ENCODE measurements around the gene WDR59. TPM values are rescaled to one million over a fixed set of nuclear protein-coding genes. Genes with fewer than 3 reads are reported as not detected.
"Not testable (repeated sequence)": the region's sequence is repeated elsewhere in the genome, so short reads cannot be mapped to it uniquely, and the experiment has no call there.

Gene WDR59
- total RNA-seq, 1 donor from 2014 or later, result 16.3 TPM

DNA sequence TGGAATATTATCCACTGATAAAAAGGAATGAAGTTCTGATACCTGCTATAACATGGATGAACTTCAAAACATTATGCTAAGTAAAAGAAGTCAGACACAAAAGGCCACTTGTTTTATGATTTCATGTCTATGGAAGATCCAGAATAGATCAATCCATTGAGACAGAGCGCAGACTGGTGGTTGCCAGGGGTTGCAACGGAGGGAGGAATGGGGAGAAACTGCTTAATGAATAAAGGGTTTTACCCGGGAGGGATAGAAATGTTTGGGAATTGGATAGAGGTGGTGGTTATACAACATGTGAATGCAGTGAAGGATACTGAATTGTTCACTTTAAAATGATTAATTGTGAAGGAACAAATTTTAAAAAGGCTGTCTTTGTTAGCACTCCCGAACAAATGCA is 30.2 kb downstream of the WDR59 start:
- DNase-seq, result no peak

DNA sequence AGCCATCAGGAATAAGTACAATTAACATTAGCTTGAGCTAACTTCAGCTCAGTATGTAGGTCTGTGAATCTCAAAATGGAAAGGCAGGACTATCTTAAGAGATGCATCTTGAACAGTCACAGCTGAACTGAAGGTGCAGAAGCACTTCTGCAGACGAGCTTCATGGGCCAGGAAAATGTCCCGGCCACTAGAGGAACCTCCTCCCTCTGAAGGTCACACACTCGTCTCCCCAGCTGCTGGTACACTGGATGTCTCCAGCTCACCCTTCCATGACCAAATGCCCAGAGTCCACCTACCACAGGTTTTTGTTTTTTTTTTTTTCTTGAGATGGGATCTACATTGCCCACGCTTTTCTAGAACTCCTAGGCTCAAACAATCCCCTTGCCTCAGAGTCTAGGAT is 33.2 kb downstream of the WDR59 start:
- no peak for DNase-seq

DNA sequence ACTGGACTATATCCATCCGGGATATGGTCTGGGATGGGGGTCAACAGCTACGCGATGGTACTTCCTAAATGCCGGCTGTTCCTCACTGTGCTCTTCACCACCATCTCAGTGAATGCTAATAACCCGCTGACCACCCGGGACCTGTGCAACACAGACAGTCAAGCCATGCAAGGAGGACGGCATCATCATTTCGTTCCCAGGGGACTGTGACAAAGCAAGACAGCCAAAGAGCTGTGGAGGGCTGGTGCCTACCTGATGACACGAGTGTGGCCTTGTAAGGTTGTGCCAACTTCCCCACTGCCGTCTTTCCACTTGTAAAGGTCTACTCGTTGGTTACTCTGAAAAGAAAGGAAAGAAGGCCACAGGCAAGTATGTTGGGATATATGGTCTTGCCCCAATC is 33.7 kb downstream of the WDR59 start:
- DNase-seq, result no peak

DNA sequence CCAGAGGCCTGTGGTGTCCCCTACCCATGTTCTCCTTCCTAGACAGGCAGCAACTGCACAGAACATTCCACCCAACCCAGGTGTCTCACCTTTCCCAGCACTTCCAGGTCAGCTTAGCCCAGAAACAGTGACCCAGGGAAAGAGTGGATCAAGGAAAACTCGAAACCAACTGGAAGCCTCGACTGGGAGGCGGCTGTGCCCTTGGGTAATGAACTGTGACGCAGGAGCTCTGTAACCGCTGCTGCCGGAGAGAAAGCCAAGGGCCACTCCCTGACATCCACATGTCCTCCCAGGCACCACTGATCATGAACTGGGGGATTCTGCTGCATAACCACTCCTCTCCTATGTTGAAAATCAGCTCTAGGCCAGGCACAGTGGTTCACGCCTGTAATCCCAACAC is 34.4 kb downstream of the WDR59 start:
- no peak for DNase-seq

DNA sequence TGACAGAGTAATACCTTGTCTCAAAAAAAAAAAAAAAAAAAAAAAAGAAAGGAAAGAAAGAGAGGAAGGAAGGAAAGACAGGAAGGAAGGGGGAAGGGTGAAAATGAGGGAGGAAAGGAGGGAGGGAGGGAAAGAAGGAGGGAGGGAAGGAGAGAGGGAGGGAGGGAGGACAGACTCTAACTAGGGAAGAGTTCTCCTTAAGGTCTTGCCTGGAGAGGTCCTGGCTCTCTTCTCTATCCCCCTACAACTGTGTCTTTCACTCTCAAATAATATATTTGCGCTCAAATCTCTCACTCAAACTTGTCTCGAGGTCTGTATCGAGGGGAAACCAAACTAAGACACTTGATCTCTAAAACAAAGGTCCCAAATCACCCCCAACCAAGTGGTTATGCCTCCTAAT is 35.6 kb downstream of the WDR59 start:
- no peak for DNase-seq

DNA sequence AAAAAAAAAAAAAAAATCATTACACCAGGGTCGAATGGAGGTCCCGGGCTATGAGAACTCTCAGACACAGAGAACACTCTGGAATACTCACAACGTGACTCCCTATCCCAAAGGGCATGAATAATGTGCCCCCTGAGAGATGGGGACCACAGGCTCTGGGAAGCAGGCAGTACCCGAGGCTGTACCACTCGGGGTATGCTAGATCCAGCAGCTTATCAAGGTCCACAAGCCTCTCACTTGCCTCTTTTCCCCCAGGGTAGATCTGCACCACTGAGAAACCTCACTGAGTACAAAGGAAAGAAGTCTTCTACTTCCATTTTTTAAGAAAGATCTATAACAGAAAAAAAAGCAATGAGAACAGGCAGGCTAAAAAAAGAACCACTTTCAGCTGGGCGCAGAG is 40.5 kb downstream of the WDR59 start:
- DNase-seq, result no peak

DNA sequence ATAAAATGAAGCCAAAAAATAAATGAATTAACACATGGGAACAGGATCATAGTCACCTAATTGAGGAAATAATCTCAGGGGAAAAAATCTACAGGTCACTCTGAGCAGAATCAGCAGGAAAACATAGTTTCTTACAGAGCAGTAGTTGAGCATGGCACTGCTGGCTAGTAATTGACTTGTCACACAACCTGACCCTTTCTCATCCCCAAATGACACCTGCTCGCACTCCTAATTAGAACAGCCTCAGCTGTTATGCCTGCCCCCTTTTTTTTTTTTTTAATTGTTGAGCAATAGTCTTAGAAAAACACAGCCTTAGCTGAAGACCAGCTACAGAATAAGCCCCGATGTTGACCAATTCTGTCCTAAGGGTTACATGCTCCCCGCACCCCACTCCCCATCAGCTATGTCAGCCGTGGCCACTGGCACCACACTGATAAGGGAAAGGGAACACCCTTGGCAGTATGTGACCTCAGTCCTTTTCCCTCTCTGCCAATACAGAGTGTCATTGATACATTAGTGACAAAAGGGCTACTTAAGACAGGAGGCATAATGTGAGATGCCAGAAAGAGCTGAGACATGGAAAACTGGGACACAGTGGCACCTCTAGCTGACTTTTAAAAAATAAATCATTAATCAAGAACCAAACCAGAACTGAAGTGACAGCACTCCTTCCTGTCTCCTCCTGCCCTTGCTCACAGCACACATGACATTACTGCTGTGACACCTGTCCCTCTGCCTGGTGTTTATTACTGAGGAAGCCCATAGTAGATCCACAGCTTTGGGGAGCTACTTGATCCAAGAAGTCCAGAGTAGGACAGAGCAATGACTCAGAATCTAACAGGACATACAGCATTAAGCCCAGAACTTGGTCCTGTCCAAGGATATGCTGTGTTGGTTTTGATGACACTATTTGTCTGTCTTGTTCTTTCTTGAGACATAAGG is 41.7 kb downstream of the WDR59 start:
- DNase-seq, result no peak

DNA sequence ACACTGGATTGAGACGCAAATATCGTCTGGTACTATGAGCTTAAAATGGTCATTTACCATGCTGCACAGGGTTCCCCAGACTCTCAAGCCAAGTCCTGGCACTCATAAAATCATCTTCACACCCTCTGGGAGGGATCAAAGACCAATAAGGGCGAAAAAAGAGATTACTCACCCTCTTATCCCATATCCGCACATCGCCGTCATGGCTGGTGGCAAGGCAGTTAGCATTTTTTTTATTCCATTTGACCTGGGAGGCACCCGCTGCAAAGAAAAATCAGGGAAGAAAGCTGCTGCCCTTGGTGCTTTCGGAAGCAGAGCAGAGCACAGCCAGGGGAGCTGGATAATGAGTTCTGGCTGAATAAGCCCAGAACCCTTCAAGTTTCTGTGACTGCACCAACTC is 42.4 kb downstream of the WDR59 start:
- no peak for DNase-seq

DNA sequence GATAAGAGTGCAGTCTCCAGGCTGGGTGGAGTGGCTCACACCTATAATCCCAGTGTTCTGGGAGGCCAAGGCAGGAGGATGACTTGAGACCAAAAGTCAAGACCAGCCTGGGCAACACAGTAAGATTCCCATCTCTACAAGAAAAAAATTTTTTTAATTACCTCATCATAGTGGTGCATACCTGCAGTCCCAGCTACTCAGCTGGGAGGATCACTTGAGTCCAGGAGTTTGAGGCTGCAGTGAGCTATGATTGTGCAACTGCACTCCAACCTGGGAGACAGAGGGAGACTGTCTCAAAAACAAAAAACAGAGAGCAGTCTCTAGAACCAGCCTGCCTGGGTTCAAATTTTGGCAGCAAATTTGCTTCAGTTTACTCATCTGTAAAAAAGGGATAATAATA is 45.2 kb downstream of the WDR59 start:
- no peak for DNase-seq

DNA sequence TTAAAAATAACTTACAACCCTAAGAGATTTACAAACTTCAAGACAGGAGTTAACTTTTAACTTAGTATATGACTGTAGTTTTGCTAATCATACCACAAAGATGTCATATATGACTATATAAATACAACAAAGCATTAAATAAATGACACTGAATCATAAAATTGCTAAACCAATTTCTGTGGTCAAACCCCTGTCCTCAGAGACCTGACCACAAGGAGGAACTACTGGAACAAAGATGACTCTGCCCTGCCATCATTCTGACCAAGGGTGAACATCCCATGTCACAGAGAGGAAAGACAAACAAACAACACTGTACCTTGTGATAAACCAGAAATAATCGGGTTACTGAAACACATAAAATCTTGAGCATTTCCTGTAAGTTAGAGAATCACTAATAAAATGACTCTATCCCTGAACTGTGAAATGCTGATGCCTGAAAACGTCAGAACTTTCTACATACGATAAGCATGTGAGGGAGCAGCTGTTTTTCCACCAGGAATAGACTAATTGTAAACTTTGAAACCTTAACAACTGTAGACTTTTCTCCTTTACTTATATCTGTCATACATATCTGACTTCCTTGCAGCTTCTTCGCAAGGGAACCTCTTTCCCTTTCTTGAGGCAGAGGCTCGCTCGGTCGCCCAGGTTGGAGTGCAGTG is 47.9 kb downstream of the WDR59 start:
- no peak for DNase-seq

DNA sequence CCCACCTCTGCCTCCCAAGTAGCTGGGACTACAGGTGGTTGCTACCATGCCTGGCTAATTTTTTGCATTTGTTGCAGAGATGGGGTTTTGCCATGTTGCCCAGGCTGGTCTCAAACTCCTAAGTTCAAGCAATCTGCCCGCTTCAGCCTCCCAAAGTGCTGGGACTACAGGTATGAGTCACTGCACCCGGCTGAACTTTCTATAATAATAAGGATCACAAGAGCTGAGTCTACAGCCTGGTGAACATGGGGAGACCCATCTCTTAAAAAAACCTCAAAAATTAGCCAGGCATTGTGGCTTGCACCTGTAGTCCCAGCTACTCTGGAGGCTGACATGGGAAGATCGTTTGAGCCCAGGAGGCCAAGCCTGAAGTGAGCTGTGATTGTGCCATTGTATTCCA is 53.5 kb downstream of the WDR59 start:
- no peak for DNase-seq

DNA sequence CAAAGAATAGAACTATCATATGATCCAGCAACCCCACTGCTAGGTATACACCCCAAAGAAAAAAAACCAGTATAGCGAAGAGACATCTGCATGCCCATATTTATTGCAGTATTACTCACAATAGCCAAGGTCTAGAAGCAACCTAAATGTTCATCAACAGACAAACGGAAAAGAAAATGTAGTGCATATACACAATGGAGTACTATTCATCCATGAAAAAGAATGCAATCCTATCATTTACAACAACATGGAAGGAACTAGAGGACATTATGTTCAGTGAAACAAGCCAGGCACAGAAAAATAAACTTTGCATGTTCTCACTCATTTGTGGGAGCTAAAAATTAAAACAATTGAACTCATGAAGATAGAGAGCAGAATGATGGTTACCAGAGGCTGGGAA is 55.3 kb downstream of the WDR59 start:
- DNase-seq, result no peak

DNA sequence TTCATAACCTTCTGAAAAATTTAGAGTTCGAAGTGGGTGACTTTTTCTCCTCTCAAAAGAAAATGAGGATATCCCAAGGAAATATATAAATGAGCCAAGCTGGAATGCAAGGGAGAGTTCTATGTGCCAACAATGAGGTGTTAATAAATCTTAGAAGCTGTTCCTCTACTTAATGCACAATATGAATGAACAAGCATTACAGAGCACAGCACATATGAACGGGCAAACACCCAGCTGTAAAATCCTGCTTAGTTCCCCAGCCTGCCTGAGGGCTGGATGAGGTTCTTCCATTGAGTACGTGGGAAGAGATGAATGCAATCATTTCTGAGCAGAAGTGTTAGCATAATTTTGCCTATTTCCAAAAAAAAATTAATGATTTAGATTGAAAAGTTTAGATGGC is 58.1 kb downstream of the WDR59 start:
- DNase-seq, result no peak

DNA sequence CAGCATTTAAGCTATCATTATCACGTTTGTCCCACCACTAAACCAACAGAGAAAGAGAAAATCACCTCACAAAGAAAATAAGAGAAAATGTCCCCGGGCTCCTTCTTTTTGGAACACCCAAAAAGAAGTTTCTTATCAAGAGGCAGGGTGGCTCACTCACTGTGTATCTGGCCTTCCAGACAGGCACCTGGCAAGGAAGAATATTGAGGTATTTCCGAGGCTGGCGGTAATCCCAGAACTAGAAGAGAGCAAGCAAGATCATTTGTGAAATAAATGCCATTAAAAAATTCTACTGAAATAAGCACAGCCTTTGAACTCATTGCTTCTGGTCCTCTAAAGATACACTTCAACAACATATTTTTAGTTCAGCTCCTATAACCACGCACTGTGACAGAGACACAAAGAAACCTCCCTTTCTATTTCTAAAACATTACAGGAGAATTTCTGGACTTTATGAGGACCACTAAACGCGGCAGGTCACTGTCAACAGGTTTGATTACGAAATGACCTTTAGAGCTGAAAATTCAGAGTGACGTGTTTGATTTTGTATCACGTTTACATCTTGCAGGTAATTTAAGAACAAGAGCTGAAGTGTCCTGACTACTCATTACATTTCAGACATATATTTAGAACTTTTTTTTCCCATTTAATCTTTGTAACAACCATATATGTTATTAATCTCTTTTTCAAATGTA is 61.0 kb downstream of the WDR59 start:
- no peak for DNase-seq

DNA sequence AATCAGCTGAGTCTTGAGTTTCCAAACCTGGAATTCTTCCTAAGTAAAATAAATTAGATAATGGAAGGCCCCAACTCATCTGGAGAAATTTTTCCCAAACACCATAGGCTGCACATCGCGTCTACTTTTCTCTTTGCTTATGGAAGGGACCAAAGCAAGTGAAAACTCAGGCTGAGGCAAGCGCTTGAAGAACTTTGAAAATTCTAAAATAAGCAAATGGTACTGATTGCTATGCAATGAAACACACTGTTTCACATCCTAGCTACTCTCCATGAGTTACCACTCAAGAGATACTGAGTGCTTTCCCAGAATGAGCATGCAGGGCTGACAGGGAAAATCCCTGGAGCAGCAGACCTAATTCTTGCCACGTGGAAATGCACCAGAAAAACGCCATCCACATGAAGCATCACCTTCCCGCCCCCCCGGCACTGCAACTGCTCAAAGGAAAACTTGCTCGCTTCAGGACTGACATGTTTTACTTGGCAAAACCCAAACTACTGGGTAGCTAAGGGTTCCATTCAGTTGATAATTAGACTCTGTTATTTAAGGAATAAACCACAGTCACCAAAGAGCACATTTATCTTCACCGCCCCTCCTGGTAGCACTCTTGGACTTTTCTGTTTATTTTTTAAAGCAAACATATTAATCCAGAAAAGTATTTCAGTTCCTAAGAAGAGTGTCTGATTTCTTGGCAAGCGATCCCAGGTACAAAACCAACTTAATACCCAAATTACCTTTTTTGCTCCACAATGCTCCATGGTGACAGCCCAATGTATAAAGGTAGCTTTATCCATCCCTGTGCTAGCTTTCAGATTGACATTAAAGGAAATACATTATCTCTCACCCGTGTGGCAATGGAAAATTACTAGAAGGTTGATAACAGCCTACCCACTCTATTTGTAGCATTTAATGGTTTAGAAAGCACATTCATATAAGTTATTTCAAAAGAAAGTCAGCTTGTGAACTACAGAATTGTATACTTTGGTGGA is 62.5 kb downstream of the WDR59 start:
- DNase-seq, result no peak

DNA sequence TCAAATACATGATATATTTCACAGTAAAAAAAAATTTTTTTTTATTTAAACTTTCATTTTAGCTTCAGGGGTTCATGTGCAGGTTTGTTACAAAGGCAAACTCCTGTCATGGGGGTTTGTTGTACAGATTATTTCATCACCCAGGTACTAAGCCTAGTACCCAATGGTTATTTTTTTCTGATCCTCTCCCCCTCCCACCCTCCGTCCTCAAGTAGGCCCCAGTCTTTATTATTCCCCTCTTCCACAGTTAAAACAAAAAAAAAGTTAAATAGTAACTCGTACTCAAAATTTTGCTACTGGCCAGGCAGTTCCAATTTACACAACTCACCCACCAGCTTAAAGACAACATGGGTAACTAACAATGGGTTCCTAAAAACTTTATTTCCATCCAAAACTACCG is 63.9 kb downstream of the WDR59 start:
- DNase-seq, result no peak

DNA sequence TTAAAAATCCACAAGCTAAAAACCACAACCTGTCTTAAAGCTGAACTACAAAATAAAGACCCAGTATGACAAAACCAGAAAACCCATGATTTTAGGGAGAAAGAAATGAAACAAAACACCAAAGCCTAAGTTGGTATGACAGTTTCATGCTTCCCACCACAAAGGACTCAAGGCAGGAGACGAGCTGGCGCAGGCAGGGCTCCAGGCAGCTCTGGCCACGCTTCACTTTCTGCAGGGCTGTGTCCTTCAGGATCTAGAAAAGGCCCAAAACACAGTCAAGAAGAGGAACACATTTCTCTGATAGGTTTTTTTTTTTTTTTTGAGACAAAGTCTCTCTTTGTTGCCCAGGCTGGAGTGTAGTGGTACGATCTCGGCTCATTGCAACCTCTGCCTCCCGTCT is 75.3 kb downstream of the WDR59 start:
- DNase-seq, result no peak

DNA sequence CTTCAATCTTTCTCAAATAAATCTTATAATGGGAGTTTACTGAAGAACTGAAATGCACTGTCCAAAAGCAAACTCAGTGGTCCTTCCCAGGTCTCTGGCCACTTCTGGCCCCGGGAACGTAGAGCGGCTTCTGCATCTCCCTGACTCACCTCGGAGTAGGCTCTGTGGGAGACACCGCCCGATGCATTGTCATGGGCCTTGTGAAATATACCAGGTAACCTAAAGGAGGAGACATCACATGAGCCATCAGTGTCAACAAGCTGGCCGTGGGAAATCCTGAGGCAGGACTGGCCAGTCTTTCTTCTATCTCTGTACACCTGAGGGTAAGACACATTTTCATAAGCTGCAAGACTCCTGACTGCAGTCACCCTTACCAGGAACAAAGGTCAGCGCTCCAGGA is 76.2 kb downstream of the WDR59 start:
- not testable (repeated sequence) for DNase-seq

DNA sequence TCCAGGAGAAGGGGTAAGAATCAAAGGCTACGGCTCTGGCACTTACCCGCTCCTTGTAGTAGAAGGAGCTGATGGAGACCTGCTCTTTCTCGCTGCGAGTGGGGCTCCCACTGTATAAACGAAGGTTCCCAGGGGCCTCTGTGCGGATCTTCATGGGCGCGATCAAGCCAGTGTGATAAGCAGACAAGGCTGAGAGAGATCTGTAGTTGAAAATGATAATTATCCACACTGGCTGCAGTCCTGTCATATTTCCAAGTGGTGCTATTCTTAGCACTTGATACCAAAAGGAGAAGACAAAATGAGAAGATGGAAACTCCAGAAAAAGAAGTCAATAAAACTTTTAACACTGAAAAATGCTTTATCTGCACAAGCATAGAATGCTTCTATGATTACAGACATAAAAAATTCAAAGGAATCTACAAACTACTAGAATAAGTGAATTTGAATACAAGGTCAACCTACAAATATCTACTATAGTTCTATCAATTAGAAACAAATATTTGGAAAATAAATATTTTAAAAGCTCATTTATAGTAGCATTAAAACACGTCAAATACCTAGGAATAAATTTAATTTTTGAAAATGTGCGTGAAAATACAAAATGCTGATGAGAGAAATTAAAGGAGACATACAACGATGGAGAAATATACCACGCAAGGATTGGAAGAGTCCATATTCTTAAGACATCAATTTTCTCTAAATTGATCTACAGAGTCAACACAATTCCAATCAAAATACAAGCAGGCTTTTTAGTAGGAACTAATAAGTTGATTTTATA is 80.8 kb downstream of the WDR59 start:
- no peak for DNase-seq

DNA sequence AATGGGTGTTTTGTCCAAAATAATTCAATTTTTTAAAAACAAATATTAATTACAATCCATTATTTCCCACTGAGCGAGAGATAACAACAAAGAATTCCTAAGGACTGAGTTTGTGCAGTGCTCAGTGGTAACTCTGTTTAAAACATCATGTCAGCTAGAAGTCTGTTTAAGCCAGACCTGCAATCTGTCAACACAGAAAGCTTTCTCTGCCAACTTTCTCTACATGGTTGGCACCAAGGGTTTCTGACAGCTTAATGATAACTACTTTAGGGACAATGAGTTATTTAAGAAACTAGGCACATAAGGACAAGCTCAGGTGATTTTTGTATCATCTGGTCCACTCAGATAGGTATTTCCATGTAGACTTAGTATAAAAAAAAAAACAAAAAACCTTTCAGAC is 81.8 kb downstream of the WDR59 start:
- no peak for DNase-seq

DNA sequence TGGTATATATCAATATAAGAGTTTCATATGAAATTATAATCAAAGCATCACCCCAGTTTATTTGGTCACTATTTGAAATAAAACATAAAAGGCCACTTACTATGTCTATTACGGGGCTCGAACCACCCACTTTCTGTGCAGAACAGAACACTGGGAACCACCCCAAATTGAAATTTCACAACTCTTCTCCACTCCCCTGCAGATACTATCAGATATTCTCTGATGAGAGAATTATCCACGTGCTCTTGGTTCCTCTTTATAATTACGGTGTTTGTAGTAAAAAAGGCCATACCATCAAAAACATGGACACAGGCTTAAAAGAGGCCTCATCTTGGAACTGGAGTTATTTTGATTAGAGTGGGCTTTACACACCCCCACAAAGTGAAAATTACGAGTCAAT is 82.8 kb downstream of the WDR59 start:
- no peak for DNase-seq

DNA sequence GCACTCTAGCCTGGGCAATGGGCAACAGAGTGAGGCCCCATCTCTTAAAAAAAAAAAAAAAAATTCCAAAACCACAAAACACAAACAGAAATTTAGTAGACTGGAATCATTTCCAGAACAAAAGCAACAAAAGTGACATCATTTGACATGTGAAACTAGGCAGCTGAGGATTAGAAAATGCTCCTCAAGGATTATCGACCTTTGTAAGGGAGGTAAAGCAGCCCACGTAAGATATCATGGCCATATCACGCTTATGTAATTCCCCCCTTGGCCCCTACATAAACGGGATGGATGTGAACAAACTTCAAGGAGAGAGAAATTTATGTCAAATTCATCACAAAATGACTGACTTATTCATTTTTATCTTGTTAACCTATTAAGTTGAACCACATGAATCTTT is 83.3 kb downstream of the WDR59 start:
- DNase-seq, result no peak
